Measurements from ENCODE around the gene ZNF777.
"Not testable (repeated sequence)": the region's sequence is repeated elsewhere in the genome, so short reads cannot be mapped to it uniquely, and the experiment has no call there.

ZNF777 gene

GRCh38 chr7:149404825-149405224 lies 56.0 kb downstream of the ZNF777 start:
- no peak for DNase-seq

- no peak for DNase-seq
Observed at GRCh38 chr7:149404396-149404795, 56.5 kb downstream of the ZNF777 start.

- DNase-seq: peak; percentile 79
Observed at GRCh38 chr7:149398195-149398820, 62.6 kb downstream of the ZNF777 start.

GRCh38 chr7:149397470-149398043 lies 63.3 kb downstream of the ZNF777 start:
- DNase-seq: peak; percentile 42

- not testable (repeated sequence) for DNase-seq
Observed at GRCh38 chr7:149388550-149389335, 72.1 kb downstream of the ZNF777 start.

- not testable (repeated sequence) for DNase-seq
Observed at GRCh38 chr7:149386514-149386913, 74.3 kb downstream of the ZNF777 start.

- peak; percentile 41 for DNase-seq
Observed at GRCh38 chr7:149385195-149385950, 75.5 kb downstream of the ZNF777 start.

Measured in NCI-H146 (cell line).